ENCODE results near the gene ZBTB21. TPM values are rescaled to one million over a fixed set of nuclear protein-coding genes. Genes with fewer than 3 reads are reported as not detected.

The ZBTB21 gene
- total RNA-seq, 4 donors from 2014 or later = 5.9 to 15.1 (median 9.2) TPM

GRCh38 chr21:41966041-41966833, 43.9 kb downstream of the ZBTB21 start:
- Histone ChIP-seq H3K4me1 (no peaks in the 10 kb centered on the region), H3K27me3 (peaks cover 0 to 23% (median 0%) of the 10 kb centered on the region in 4 donors), H3K27ac (replicated peaks in 1 of 4) (no peak overlapping the region), H3K9me3 (no peaks in the 10 kb centered on the region), H3K36me3 (no peaks in the 10 kb centered on the region), H3K4me3 (no peak overlapping the region)
- DNase-seq (ENCODE audit: extremely low spot score) = peak; percentile 60
- no peak for TF ChIP-seq POLR2AphosphoS5 (IDR thresholded peaks at IDR 0.05)
- no peak for TF ChIP-seq CTCF (IDR thresholded peaks at IDR 0.05)
- no peak for TF ChIP-seq EP300 (IDR thresholded peaks at IDR 0.05)
- TF ChIP-seq POLR2A (IDR thresholded peaks at IDR 0.05; ENCODE audit: low read depth) = no peak
- intact Hi-C loops (cut with DNase I) = no loop called here
- 85% methylated on average over 10 of the region's 11 CpGs for WGBS

GRCh38 chr21:41965461-41966013, 44.6 kb downstream of the ZBTB21 start:
- intact Hi-C loops (cut with DNase I) = no loop called here
- Histone ChIP-seq H3K4me3 (no peak overlapping the region), H3K27me3 (peaks cover 0 to 23% (median 0%) of the 10 kb centered on the region in 4 donors), H3K36me3 (no peaks in the 10 kb centered on the region), H3K4me1 (no peaks in the 10 kb centered on the region), H3K9me3 (no peaks in the 10 kb centered on the region), H3K27ac (replicated peaks in 1 of 4) (no peak overlapping the region)
- peak; percentile 74 for DNase-seq (ENCODE audit: extremely low spot score)
- 93% methylated on average over 10 of the region's 10 CpGs for WGBS
- TF ChIP-seq POLR2AphosphoS5 (IDR thresholded peaks at IDR 0.05) (no peak), CTCF (IDR thresholded peaks at IDR 0.05) (no peak), POLR2A (IDR thresholded peaks at IDR 0.05; ENCODE audit: low read depth) (no peak), EP300 (IDR thresholded peaks at IDR 0.05) (no peak)

GRCh38 chr21:41965045-41965444, 45.1 kb downstream of the ZBTB21 start:
- no peaks in the 10 kb centered on the region for H3K9me3 ChIP-seq
- no peak overlapping the region for H3K27ac ChIP-seq (replicated peaks in 1 of 4)
- no peaks in the 10 kb centered on the region for H3K4me1 ChIP-seq
- WGBS = 78% methylated on average over 5 of the region's 5 CpGs
- peak; percentile 70 for DNase-seq (ENCODE audit: extremely low spot score)
- intact Hi-C loops (cut with DNase I) = no loop called here
- TF ChIP-seq POLR2A (IDR thresholded peaks at IDR 0.05; ENCODE audit: low read depth) (no peak), EP300 (IDR thresholded peaks at IDR 0.05) (no peak)
- no peak overlapping the region for H3K4me3 ChIP-seq
- no peaks in the 10 kb centered on the region for H3K36me3 ChIP-seq
- peaks cover 0 to 23% (median 0%) of the 10 kb centered on the region in 4 donors for H3K27me3 ChIP-seq

GRCh38 chr21:41964171-41964570, 46.0 kb downstream of the ZBTB21 start:
- TF ChIP-seq POLR2AphosphoS5 (IDR thresholded peaks at IDR 0.05) = no peak
- no peak for TF ChIP-seq CTCF (IDR thresholded peaks at IDR 0.05)
- TF ChIP-seq POLR2A (IDR thresholded peaks at IDR 0.05; ENCODE audit: low read depth) = no peak
- no peak for TF ChIP-seq EP300 (IDR thresholded peaks at IDR 0.05)
- intact Hi-C loops (cut with DNase I) = no loop called here
- peak; percentile 72 for DNase-seq (ENCODE audit: extremely low spot score)
- Histone ChIP-seq H3K27ac (replicated peaks in 1 of 4) (no peak overlapping the region), H3K36me3 (no peaks in the 10 kb centered on the region), H3K4me3 (no peak overlapping the region), H3K4me1 (no peaks in the 10 kb centered on the region), H3K27me3 (peaks cover 0 to 23% (median 0%) of the 10 kb centered on the region in 4 donors), H3K9me3 (no peaks in the 10 kb centered on the region)
- WGBS = 85% methylated on average over 8 of the region's 8 CpGs

GRCh38 chr21:41962425-41962966, 47.7 kb downstream of the ZBTB21 start:
- Histone ChIP-seq H3K4me3 (no peak overlapping the region), H3K27me3 (peaks cover 0 to 23% (median 0%) of the 10 kb centered on the region in 4 donors), H3K4me1 (peaks cover 12 to 13% (median 12%) of the 10 kb centered on the region in 4 donors), H3K27ac (replicated peaks in 1 of 4) (no peak overlapping the region), H3K36me3 (no peaks in the 10 kb centered on the region), H3K9me3 (no peaks in the 10 kb centered on the region)
- TF ChIP-seq POLR2A (IDR thresholded peaks at IDR 0.05; ENCODE audit: low read depth) (no peak), EP300 (IDR thresholded peaks at IDR 0.05) (no peak), POLR2AphosphoS5 (IDR thresholded peaks at IDR 0.05) (no peak), CTCF (IDR thresholded peaks at IDR 0.05) (no peak)
- no peak for DNase-seq (ENCODE audit: extremely low spot score)
- WGBS = 84% methylated on average over 11 of the region's 11 CpGs
- intact Hi-C loops (cut with DNase I) = no loop called here

Data from esophagus muscularis mucosa (tissue), 4 donors.